Epithelial cell of prostate (primary cell): ENCODE measurements around the gene USP49.
A peak's percentile ranks its signal among the peaks of the same experiment; 100 is the strongest.

Source experiments
- DNase-seq: peaks from one replicate; pipeline ENCODE4 v3.0.0-alpha.2; 2011; ENCODE audit warnings: low read depth, low spot score
- H3K27ac ChIP-seq: fragments of 450-650 bp; 2 replicates; pipeline ENCODE4 v1.5.1; 2017; ENCODE audit warnings: mild to moderate bottlenecking

The USP49 gene

DNA sequence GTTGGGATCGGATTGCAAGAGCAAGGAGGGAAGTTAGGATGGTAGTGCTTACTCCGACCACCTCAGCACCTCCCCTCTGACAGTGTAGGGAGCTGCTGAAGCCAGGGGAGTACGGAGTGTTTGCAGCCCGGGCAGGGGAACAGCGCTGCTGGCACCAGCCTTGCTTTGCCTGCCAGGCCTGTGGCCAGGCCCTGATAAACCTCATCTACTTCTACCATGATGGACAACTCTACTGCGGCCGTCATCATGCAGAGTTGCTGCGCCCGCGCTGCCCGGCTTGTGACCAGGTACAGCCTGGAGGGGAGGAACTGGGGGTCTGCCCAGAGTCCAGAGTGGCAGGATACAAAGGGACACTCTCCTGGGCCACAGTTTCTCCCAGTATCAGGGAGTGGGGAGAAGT lies 109.9 kb downstream of the USP49 start:
- no peak for DNase-seq
- H3K27ac ChIP-seq: peak overlapping the region; percentile 68

DNA sequence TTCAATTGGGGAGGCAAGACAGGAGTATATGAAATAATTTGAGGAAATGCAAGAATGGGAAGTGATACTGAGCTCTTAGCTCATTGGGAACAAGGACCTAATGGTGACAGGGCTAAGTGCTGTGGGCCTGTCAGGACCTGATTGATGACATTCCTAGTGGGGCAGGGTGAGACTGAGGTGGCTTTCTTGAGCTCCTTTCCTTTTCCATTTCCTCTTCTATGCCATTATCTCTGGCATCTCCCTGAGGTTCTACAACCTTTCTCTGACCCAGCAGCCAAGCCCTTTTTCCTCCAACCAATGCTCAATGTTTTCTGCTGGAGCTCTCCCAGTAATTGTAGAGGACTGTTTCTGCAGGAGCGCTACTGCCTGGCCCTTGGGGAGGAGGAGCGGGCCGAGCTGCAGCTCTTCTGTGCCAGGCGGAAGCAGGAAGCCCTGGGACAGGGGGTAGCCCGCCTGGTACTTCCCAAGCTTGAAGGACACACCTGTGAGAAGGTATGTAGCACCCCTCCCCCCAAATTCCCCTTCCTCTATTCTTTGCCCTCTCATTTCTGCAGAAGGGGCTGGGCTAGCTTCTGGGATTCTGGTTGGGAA lies 110.5 kb downstream of the USP49 start:
- DNase-seq: no peak
- peak overlapping the region; percentile 68 for H3K27ac ChIP-seq

DNA sequence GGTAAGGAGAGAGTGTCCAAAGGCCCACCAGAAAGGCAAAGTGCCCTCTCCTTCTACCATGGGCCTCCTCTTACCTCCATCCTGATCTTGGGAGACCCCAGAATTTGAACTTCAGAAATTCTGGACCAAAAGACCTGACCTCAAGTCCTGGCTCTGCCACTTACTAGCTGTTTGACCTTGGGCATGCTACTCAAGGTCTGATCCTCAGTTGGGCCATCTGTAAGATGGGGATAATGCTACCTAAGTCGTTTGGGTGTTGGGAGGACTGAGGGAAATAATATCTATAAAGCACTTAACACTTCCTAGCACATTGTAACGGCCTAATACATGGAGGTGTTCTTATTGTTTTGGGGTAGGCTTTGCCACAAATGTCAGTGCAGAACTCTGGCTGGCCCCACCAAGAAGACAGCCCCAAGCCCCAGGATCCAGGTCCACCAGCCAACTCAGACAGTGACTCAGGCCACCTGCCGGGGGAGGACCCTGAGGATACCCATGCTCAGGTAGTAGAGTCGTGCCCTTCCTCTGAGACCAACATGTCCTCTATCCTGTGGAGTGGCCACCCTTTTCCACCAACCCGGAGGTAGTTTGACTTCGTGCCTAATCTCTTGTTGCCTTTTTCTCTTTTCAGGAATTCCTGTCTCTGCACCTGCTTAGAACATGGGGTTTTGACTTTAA lies 111.9 kb downstream of the USP49 start:
- H3K27ac ChIP-seq: peak overlapping the region; percentile 68
- no peak for DNase-seq

- H3K27ac ChIP-seq: peak overlapping the region; percentile 31
- no peak for DNase-seq
Measured at GRCh38 chr6:41781366-41781730, 113.8 kb downstream of the USP49 start.

- peak within 1 kb of the TSS; percentile 31 for H3K27ac ChIP-seq
- DNase-seq: no peak
Measured at GRCh38 chr6:41780551-41781365, 114.4 kb downstream of the USP49 start, which contains the start of gene PRICKLE4. Gene PRICKLE4 (plus strand): TSS chr6:41780782. CDS start chr6:41783474, 2,692 bp downstream.

DNA sequence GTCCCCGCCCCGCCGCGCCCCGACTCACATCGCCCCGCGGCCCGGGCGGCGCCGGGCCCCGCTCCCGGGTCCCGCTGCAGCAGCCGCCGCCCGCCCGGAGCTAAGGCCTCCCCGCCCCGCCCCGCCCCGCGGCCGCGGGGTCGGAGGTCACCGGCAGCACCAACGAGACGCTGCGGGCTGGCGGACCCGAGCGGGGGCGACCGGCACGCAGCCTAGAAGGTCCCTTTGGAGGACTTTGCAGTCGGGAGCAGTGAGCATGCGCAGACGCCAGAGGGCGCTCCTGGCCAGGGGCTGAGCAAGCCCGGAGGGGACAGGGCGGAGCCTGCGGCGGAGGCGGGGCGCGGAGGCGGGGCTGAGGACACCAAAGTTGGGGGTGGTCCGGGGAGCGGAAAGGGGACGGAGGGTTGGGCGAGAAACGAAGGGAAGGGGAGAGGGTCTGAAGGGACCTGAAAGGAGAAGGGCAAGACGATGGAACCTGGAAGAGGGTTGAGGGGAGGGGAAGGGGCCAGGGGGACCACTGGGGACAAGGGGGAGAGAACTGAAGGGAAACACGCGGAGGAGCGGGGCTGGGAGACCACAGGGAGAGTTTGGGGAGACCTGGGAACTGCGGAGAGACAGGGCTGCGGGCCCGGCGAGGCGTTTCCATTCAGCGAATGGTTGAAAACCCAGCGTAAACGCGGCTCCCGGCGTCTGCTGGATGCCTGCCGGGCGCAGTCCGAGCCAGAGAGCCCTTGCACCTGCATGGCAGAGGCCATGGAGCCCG lies 115.2 kb downstream of the USP49 start, which contains the start of gene FRS3:
FRS3 (minus strand) TSS at position 113 of the 763 bp plus-strand sequence. CDS start 2,913 bp downstream, outside the sequence.
- H3K27ac ChIP-seq: peak within 1 kb of the TSS; percentile 31
- DNase-seq: no peak

DNA sequence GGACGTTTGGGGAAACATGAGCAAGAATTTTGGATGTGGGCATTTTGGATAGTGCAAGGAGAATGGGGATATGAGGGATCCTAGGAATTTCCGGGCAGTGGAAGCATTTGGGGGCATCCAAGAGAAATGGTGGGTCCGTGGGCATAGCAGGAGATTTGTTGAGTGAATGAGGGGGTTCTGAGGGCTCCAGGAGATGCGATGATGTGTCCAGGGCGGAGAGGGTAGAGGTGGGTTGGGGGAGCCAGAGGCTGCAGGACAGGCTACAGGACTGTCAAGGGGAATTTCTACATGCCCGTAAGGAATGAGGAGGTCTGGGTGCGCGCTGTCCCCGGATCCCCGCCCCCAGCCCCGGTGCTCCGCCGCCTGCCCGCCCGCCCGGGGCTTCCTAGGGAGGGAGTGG lies 115.8 kb downstream of the USP49 start:
- DNase-seq: no peak
- no peak overlapping the region for H3K27ac ChIP-seq

GRCh38 chr6:41778895-41779294 lies 116.3 kb downstream of the USP49 start:
- H3K27ac ChIP-seq: no peak overlapping the region

GRCh38 chr6:41777551-41778285 lies 117.5 kb downstream of the USP49 start:
- no peak for DNase-seq
- no peak overlapping the region for H3K27ac ChIP-seq

More at GRCh38 chr6:41778895-41779294, 116.3 kb downstream of the USP49 start:
- DNase-seq: no peak

GRCh38 chr6:41775293-41775882 lies 119.8 kb downstream of the USP49 start:
- no peak for DNase-seq
- no peak overlapping the region for H3K27ac ChIP-seq

GRCh38 chr6:41774841-41775240 lies 120.3 kb downstream of the USP49 start:
- no peak for DNase-seq
- no peak overlapping the region for H3K27ac ChIP-seq

GRCh38 chr6:41771058-41771983 lies 123.9 kb downstream of the USP49 start:
- no peak for DNase-seq
- H3K27ac ChIP-seq: no peak overlapping the region

GRCh38 chr6:41770381-41771057 lies 124.7 kb downstream of the USP49 start:
- H3K27ac ChIP-seq: no peak overlapping the region
- no peak for DNase-seq

DNA sequence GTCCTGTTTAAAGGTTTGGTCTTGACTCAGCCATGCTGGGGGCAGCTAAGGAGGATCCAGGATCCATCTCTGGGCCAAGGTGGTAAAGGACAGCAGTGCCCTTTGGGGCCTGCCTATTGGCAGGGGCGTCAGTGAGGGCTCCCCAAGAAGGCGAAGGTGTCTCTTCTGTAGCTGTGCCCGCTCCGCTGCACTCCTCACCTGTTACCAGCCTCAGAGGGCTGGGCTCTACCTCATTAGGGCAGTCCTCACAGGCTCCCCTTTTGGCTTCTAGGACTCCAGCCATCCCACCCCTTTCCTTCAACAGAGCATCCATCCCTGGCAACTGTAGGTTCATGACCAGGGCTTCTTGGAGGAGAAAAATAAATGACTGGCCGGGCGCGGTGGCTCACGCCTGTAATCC lies 125.8 kb downstream of the USP49 start:
- no peak for DNase-seq
- peak overlapping the region; percentile 20 for H3K27ac ChIP-seq

DNA sequence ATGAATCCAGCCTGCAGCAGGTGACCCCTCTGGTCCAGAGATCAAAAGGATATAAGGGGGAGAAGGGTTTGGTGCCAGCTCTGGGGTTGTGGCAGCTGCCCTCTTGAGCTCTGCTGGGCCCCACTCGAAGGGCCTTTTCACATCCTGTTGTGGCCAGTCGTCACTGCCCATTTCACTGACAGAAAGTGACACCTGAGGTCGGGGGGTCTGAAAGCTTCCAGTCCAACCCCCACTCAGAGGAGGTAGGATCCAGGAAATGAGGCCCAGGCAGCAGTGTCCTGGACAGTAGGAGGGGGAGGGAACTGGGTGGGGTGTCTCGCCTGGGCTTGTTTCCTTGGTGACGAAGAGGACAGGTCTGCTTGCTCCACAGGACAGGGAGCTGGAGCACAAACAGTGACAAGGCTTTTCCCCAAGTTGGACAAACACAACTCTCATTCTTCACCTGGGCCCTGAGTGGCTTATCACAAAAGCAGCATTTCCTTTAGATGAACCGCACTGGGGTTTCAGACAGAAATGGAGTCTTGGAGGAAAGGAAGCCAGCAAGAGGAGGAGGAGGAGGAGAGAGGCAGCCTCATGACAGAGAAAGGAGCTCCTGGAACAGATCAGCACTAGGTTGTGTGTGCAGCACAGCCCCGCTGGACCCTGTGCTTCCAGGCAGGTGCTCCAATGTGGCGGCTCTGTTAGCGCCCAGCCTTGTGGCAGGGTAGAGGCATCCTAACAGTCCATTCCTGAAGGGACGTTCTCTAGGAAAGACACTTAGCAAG lies 126.4 kb downstream of the USP49 start:
- no peak for DNase-seq
- H3K27ac ChIP-seq: peak overlapping the region; percentile 20

DNA sequence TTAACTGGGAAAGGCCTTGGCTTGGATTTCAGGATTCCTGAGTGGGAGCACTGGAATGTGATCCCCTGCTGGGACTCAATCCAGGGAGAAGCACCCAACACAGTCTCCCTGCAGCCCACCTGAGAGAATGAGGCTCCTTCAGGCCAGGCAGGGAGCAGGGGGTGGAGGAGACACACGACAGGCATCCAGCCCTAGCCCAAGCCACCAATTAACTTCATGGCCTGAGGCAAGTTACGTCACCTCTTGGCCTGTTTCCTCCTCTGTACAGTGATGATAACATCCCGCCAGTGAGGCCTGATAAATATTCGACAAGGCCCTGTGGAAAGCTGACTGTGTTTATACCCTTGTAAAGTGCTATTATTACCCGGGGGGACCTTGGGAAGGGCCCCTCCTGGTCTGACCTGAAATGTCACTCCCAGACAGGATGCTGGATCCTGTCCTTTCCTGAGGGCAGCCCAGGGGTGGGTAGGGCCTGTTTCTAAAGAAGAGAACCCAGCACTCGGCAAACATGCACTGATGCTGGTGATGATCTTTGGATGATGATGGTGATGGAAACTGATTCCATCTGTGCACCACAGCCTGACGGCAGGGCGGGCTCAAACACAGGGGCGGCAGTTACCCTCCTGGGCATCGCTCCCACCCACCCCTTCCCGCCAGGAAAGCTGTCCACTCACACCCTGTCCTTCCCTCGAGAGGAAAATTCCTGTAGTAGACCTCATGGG lies 127.9 kb downstream of the USP49 start:
- DNase-seq: no peak

More for the DNA sequence above, 127.9 kb downstream of the USP49 start:
- H3K27ac ChIP-seq: no peak overlapping the region
